Muscle of leg (tissue), 11 donors: ENCODE data around the gene XDH. TPM values are rescaled to one million over a fixed set of nuclear protein-coding genes. Genes with fewer than 3 reads are reported as not detected.

Experiments used
- DNase-seq: peaks from one replicate; pipeline ENCODE4 v3.0.0; 2013
- H3K27ac ChIP-seq: one replicate; pipeline ENCODE4 v1.5.1; 2013; ENCODE audit warnings: mild to moderate bottlenecking, low read length, control low read depth
- H3K27me3 ChIP-seq: one replicate; pipeline ENCODE4 v1.6.1; 2013; ENCODE audit warnings: low read length; ENCODE audit not compliant: control insufficient read depth, insufficient read depth
- H3K36me3 ChIP-seq: one replicate; pipeline ENCODE4 v1.6.1; 2013; ENCODE audit warnings: low read length; ENCODE audit not compliant: control insufficient read depth, insufficient read depth
- H3K4me1 ChIP-seq: one replicate; pipeline ENCODE4 v1.6.1; 2013; ENCODE audit warnings: low read length; ENCODE audit not compliant: control insufficient read depth, insufficient read depth
- H3K4me3 ChIP-seq: one replicate; pipeline ENCODE4 v1.5.1; 2013; ENCODE audit warnings: low read length, control low read depth
- H3K9me3 ChIP-seq: replicated peaks from 2 replicates; pipeline ENCODE4 v1.6.1; 2013; ENCODE audit warnings: low read depth, low read length; ENCODE audit not compliant: control insufficient read depth
- WGBS: methylation state at CpG from one replicate; pipeline ENCODE4 v1.1.5; 2013; ENCODE audit warnings: missing lambda C conversion rate; ENCODE audit not compliant: insufficient coverage; 5-methylcytosine and 5-hydroxymethylcytosine counted together
- polyA plus RNA-seq, 8 donors: library from polyadenylated mRNA; unstranded; fragments of 120-200 nt; gene quantifications; one replicate each; pipeline versions ENCODE4 v1.2.1 to v1.2.3, GENCODE V29; 2013; ENCODE audit warnings: inconsistent platforms in 1 of 8, low replicate concordance in 1 of 8; ENCODE audit not compliant: insufficient read length in 8 of 8, insufficient read depth in 1 of 8
- total RNA-seq: library from RNA; stranded (reverse); fragments of 120-200 nt; gene quantifications from one replicate; pipeline ENCODE4 v1.2.4, GENCODE V29; 2013

XDH gene
- total and polyA plus RNA-seq, 9 donors, result under 0.01 to 5.5 (median 0.06) TPM; not detected in 3

DNA sequence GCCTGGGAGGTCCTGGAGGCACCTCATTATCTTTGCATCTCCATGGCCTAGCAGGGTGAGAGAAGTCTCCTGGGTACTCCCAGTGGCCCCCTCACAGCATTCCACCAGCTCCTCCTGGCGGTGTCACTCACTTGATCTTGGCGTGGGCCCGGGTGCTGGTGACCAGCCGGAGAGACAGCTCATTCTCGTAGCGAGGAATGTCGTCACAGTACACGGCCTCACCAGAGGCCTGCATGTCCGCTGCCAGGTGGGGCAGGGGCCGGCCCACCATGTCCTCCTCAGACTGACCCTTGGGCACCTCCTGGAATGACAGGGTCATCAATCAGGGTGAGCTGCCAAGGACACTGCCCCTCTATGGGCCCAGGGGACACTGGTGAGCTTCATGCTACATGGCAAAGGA lies 42.4 kb downstream of the XDH start:
- 83% methylated on average over 10 of the region's 10 CpGs for WGBS
- Histone ChIP-seq H3K4me1 (no peaks in the 10 kb centered on the region), H3K27ac (no peak overlapping the region), H3K27me3 (no peaks in the 10 kb centered on the region), H3K4me3 (no peak overlapping the region), H3K9me3 (no peaks in the 10 kb centered on the region), H3K36me3 (no peaks in the 10 kb centered on the region)
- DNase-seq, result no peak

DNA sequence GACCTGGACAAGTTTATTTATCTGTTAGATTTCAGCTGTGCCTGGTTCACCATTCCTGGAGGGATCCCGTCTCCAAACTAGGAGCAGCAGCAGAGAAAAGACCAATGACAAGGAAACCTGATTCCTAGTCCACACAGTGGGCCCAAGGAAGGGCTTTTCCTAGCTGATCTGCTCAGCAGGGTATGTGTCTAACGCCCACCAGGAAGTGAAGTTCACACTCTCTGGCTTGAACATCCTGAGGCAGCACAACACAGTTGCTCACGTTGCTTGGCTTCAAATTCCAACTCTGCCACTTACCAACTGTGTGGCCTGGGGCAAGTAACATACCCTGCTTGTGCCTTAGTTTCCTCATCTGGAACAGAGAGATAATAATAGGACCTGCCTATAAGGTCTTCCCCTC lies 42.9 kb downstream of the XDH start:
- Histone ChIP-seq H3K36me3 (no peaks in the 10 kb centered on the region), H3K4me1 (no peaks in the 10 kb centered on the region), H3K27me3 (no peaks in the 10 kb centered on the region), H3K4me3 (no peak overlapping the region), H3K27ac (no peak overlapping the region), H3K9me3 (no peaks in the 10 kb centered on the region)
- WGBS, result 48% methylated on average over 2 of the region's 3 CpGs
- DNase-seq, result no peak

DNA sequence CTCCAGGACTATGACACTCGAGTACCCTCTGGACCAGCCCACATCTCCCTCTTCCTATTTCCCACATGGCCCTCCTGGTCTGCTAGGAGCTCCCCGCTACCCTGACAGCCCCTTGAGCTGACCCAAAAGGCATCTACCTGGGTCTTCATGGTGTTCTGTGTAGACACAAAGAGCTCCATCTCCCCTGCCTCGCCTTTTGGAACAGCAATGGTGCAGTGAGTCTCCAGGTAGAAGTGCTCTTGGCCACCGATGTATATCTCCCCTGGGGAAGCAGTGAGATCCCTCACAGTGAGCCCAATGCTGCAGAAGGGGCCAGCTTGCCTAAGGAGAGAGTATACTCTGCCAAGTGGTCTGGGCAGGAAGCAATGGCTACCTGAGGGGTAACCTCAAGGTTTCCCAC lies 47.8 kb downstream of the XDH start:
- no peak overlapping the region for H3K4me3 ChIP-seq
- no peaks in the 10 kb centered on the region for H3K27me3 ChIP-seq
- H3K27ac ChIP-seq, result no peak overlapping the region
- no peaks in the 10 kb centered on the region for H3K4me1 ChIP-seq
- H3K36me3 ChIP-seq, result no peaks in the 10 kb centered on the region
- H3K9me3 ChIP-seq, result no peaks in the 10 kb centered on the region
- WGBS, result 81% methylated on average over 3 of the region's 4 CpGs
- DNase-seq, result no peak

DNA sequence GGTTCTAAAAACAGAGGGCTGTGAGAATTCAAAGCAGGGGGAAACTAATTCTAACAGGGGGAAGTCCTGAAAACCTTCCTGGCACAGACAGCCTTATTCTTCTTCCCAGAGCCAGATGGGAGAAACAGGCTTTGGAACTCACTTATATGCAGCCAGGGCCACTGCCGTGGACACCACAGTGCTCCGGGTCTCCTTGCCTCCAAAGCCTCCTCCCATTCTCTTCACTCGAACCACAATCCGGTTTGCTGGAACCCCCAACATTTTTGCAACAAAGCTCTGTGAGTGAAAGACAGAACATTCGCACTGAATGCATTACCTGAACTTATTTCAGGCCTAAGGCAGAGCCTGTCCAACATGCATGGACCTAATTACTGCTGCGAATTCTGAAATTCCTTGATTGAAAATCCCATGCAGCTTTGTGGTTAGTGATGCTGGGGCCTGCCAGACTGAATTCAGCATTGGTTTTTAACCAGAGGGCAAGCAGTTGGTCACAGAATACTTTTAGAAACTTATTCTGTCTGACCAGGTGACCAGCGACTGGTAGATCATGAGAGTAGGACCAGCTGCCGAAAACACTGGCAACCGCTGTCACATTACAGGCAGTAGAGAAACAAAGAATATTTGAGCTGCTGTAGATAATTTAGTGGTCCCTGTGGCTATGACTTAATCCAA lies 48.6 kb downstream of the XDH start:
- Histone ChIP-seq H3K27ac (no peak overlapping the region), H3K4me3 (no peak overlapping the region), H3K36me3 (no peaks in the 10 kb centered on the region), H3K4me1 (no peaks in the 10 kb centered on the region), H3K27me3 (no peaks in the 10 kb centered on the region), H3K9me3 (no peaks in the 10 kb centered on the region)
- no peak for DNase-seq
- 76% methylated on average over 7 of the region's 9 CpGs for WGBS

DNA sequence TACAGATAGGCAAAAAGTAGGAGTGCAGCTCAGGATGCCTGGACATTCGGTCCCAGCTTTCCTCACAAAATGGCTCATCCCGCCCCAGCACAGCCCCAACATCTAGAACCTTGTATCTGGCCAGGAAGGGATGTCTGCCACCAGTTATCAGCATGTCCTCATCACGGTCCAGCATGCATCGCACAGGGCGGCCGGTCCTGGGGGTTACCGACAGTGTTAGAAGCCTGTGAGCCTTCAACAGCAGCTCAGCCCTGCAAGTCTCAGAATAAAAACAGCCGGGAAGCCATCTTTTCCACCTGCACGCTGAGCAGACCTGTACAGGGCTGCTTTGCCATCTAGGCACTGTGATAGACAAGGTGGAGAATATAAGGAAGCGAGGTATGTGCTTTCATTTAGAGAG lies 49.2 kb downstream of the XDH start:
- 87% methylated on average over 10 of the region's 10 CpGs for WGBS
- H3K9me3 ChIP-seq, result no peaks in the 10 kb centered on the region
- no peak for DNase-seq
- no peak overlapping the region for H3K27ac ChIP-seq
- H3K36me3 ChIP-seq, result no peaks in the 10 kb centered on the region
- H3K27me3 ChIP-seq, result no peaks in the 10 kb centered on the region
- no peak overlapping the region for H3K4me3 ChIP-seq
- no peaks in the 10 kb centered on the region for H3K4me1 ChIP-seq

DNA sequence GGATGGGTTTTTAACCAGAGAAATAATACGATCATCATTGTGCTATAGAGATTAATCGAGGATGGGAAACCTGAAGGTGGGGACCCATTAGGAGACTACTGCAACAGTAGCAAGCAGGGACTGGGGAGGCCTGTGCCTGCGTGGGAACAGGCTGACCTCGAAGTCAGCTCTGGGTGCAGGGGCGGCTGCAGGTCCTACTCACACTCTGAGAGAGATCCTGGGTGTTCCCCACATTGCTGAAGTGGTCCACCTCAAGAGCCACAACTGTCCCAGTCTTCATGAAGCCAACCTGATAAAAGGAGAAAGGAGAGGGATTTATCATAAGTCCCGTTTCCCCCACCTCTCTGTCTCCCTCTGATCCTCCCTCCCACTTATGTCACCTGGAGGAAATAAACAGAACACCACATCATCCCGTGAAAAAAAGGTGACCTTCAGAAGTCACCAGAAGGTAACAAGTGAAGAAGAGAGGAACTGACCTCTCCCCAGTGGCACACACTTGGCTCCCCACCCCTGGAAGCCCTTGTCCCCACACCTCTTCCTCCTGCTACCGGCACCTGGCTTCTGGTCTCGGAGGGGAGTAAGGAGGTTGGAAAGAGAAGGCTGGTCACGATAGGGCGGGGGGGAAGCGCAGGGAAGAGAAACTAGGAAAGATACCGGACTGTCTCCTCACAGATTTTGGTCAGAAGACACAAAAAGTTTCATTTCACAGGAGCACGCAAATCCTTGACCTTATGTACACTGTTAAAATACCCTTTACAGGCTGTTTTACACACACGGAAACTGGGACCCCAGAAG lies 50.4 kb downstream of the XDH start:
- H3K36me3 ChIP-seq, result no peaks in the 10 kb centered on the region
- H3K4me1 ChIP-seq, result no peaks in the 10 kb centered on the region
- H3K4me3 ChIP-seq, result no peak overlapping the region
- no peaks in the 10 kb centered on the region for H3K9me3 ChIP-seq
- no peak overlapping the region for H3K27ac ChIP-seq
- DNase-seq, result no peak
- WGBS, result no CpG with 5 or more reads among the region's 15 CpGs
- H3K27me3 ChIP-seq, result no peaks in the 10 kb centered on the region

DNA sequence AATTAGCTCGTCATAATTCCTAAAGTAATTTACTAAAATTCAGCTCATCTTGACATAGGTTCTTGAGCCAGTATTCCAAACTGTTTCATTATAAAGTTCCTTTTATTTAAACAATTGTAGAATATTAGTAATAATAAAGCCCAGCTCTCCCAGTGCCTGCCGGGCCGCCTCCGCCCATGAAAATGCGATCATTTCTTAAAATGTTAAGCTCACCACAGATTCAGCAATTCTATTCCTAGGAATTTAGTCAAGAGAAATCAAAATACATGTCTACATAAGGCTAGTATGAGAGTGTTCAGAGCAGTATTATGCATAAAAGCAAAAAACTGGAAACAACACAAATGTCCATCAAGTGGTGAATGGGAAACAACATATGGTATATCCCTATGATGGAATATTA lies 52.0 kb downstream of the XDH start:
- Histone ChIP-seq H3K27me3 (no peaks in the 10 kb centered on the region), H3K36me3 (no peaks in the 10 kb centered on the region), H3K4me1 (no peaks in the 10 kb centered on the region), H3K4me3 (no peak overlapping the region), H3K27ac (no peak overlapping the region), H3K9me3 (no peaks in the 10 kb centered on the region)
- no CpG with 5 or more reads among the region's 5 CpGs for WGBS
- DNase-seq, result no peak

DNA sequence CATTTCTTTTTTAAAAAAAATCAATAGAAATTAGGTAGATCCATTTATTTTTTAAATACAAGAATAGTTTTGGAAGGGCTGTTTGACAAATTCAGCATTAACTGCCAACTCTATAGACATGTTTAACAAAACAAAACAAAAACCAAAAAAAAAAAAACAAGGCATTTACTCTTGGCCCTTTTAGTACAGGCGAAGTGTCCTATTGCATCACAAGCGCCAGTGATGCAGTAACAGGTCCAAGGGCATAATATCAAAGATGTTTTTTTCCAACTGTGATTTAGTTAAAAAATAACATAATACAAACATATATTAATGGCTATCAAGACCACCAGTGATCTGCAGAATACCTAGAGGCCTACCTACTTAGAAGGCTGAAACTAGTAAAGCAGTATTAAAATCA lies 55.3 kb downstream of the XDH start:
- WGBS, result no CpG with 5 or more reads among the region's 2 CpGs

DNA sequence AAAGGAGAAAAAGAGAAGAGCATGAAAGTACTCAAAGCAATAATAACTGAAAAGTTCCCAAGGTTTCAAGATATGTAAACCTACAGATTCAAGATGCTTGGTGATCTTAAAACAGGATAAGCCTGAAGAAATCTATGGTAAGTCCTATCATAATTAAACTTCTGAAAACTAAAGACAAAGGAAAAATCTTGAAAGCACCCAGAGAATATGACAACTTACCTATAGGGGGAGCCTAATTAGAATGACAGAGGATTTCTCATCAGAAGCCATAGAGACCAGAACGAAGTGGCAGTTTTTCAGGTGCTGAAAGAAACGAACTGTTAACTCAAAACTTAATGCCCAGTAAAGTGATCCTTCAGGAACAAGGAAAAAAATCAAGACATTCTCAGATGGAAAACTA lies 59.7 kb downstream of the XDH start:
- no peak for DNase-seq
- Histone ChIP-seq H3K36me3 (no peaks in the 10 kb centered on the region), H3K27ac (no peak overlapping the region), H3K9me3 (peaks cover 2% of the 10 kb centered on the region), H3K4me1 (no peaks in the 10 kb centered on the region), H3K4me3 (no peak overlapping the region), H3K27me3 (peaks cover 2% of the 10 kb centered on the region)
- WGBS, result no CpG with 5 or more reads among the region's 2 CpGs

More for the DNA sequence above, 55.3 kb downstream of the XDH start:
- Histone ChIP-seq H3K36me3 (no peaks in the 10 kb centered on the region), H3K4me1 (no peaks in the 10 kb centered on the region), H3K27me3 (peaks cover 2% of the 10 kb centered on the region), H3K4me3 (no peak overlapping the region), H3K9me3 (no peaks in the 10 kb centered on the region), H3K27ac (no peak overlapping the region)
- DNase-seq, result no peak

DNA sequence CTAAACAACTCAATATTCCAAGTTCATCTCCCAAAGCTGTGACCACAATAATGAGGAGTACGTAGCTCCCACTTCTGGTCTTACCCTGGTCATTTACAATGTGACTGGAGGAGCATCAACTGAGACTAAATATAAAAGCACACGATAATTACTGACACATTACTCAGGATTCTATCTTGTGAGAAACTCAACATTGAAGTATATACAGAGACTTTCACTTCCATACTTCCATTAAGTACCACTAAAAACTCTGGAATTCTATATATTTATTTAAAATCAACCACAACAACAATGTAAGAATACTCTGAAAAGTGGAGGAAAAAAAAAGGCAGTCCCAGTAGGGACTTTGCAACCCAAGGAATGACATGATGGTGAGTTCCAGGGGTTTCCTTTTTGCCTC lies 61.4 kb downstream of the XDH start:
- Histone ChIP-seq H3K27ac (no peak overlapping the region), H3K4me1 (peaks cover under 1% of the 10 kb centered on the region), H3K36me3 (no peaks in the 10 kb centered on the region), H3K4me3 (no peak overlapping the region), H3K27me3 (peaks cover 2% of the 10 kb centered on the region), H3K9me3 (peaks cover 2% of the 10 kb centered on the region)
- WGBS, result 83% methylated on average over 1 of the region's 2 CpGs
- DNase-seq, result no peak
